ENCODE measurements around the gene TUBGCP6.

The TUBGCP6 gene

GRCh38 chr22:50184902-50185374 lies 59.9 kb downstream of the TUBGCP6 start:
- peak overlapping the region; percentile 63 for H3K4me3 ChIP-seq (ENCODE audit: low read depth, low read length)
- no peak for DNase-seq (ENCODE audit: low read depth)
- TF ChIP-seq, protein P1, sequence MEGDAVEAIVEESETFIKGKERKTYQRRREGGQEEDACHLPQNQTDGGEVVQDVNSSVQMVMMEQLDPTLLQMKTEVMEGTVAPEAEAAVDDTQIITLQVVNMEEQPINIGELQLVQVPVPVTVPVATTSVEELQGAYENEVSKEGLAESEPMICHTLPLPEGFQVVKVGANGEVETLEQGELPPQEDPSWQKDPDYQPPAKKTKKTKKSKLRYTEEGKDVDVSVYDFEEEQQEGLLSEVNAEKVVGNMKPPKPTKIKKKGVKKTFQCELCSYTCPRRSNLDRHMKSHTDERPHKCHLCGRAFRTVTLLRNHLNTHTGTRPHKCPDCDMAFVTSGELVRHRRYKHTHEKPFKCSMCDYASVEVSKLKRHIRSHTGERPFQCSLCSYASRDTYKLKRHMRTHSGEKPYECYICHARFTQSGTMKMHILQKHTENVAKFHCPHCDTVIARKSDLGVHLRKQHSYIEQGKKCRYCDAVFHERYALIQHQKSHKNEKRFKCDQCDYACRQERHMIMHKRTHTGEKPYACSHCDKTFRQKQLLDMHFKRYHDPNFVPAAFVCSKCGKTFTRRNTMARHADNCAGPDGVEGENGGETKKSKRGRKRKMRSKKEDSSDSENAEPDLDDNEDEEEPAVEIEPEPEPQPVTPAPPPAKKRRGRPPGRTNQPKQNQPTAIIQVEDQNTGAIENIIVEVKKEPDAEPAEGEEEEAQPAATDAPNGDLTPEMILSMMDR (conservative IDR thresholded peaks at IDR 0.05; ENCODE audit: low read depth, low read length) = no peak

GRCh38 chr22:50184004-50184901 lies 60.6 kb downstream of the TUBGCP6 start:
- TF ChIP-seq, protein P1 (conservative IDR thresholded peaks at IDR 0.05; ENCODE audit: low read depth, low read length) = no peak
- peak; percentile 69 for DNase-seq (ENCODE audit: low read depth)
- peak overlapping the region; percentile 18 for H3K4me3 ChIP-seq (ENCODE audit: low read depth, low read length)

DNA sequence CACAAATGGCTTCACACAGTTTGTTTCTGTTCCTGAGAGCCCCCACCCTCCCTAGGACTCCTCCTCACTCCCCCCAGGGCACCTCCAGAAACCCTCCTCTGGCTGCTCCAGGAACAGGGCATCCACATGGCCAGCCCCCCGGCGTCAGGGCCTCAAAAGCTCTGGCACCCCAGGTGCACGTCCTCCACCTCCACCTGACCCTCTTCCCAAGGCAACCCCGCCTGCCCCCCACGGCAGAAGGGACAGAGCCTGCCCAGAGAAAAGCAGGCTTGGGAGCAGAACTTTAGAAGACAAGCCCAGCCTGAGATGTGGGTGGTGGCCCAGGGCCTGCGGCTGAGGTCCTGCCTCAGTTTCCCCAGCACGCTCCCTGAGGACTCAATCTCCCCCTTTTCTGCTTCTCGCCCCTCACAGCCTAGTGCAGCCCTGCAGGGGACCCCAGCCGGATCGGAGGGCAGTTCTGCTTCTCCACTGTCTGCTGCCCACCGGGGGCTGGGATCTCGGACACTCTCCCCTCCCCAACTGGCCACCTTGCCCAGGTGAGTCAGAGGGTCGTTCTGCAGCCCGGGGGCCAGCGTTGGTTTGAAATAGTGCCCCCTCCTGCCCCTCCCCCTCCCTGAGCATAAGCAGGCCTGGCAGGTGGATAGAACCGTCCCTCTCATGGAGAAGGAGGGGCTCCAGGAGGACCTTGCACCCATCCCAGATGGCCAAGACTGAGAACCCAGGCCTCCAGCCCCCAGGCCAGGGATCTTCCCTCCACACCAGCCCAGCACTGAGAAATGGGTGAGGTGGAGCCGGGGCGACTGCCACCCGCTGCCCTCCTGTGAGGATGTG lies 61.5 kb downstream of the TUBGCP6 start:
- H3K4me3 ChIP-seq (ENCODE audit: low read depth, low read length) = no peak overlapping the region
- TF ChIP-seq, protein P1 (conservative IDR thresholded peaks at IDR 0.05; ENCODE audit: low read depth, low read length) = no peak

GRCh38 chr22:50182176-50183081 lies 62.4 kb downstream of the TUBGCP6 start:
- no peak for DNase-seq (ENCODE audit: low read depth)
- no peak overlapping the region for H3K4me3 ChIP-seq (ENCODE audit: low read depth, low read length)
- TF ChIP-seq, protein P1 (conservative IDR thresholded peaks at IDR 0.05; ENCODE audit: low read depth, low read length) = no peak

More for the DNA sequence above, 61.5 kb downstream of the TUBGCP6 start:
- no peak for DNase-seq (ENCODE audit: low read depth)

- DNase-seq (ENCODE audit: low read depth) = no peak
- no peak overlapping the region for H3K4me3 ChIP-seq (ENCODE audit: low read depth, low read length)
- TF ChIP-seq, protein P1 (conservative IDR thresholded peaks at IDR 0.05; ENCODE audit: low read depth, low read length) = no peak
These were observed 63.9 kb downstream of the TUBGCP6 start for GRCh38 chr22:50180727-50181521.
